Thyroid gland (tissue), 4 donors: ENCODE measurements around the gene SCYGR2.

Experiments used
- CTCF ChIP-seq, 6 experiments: fragments of 200-600 bp in 3 of 6; fragments of 450-650 bp in 3 of 6; sonication (generic) in 3 of 6; IDR thresholded peaks; one replicate each; pipeline ENCODE4 v1.5.1; 2016 to 2019; ENCODE audit warnings: antibody characterized with exemption in 6 of 6, mild to moderate bottlenecking in 2 of 6, inconsistent platforms in 1 of 6, moderate library complexity in 1 of 6
- POLR2A ChIP-seq, 2 donors: fragments of 450-650 bp; IDR thresholded peaks; one replicate each; pipeline ENCODE4 v1.6.1; 2017; ENCODE audit warnings: antibody characterized with exemption in 2 of 2, mild to moderate bottlenecking in 2 of 2, moderate library complexity in 1 of 2

- no peak for TF ChIP-seq CTCF (IDR thresholded peaks at IDR 0.05)
- TF ChIP-seq POLR2A (IDR thresholded peaks at IDR 0.05) = no peak
Measured at GRCh38 chr2:227627769-227628168, 29.1 kb downstream of the SCYGR2 start.
